Measurements from ENCODE around the gene PTGIR.

PTGIR gene

GRCh38 chr19:46587861-46588260, 37.0 kb downstream of the PTGIR start:
- Histone ChIP-seq H3K4me3 (replicated peaks; ENCODE audit: low read depth, low read length) (no peak overlapping the region), H3K36me3 (ENCODE audit: control insufficient read depth, insufficient read depth, low read length) (no peaks in the 10 kb centered on the region), H3K27me3 (replicated peaks; ENCODE audit: control insufficient read depth, insufficient read depth, low read length) (no peaks in the 10 kb centered on the region)
- DNase-seq (ENCODE audit: extremely low read depth, insufficient read length): no peak
- TF ChIP-seq CTCF (IDR thresholded peaks at IDR 0.05; ENCODE audit: insufficient read depth, low read length, poor library complexity, severe bottlenecking): no peak

DNA sequence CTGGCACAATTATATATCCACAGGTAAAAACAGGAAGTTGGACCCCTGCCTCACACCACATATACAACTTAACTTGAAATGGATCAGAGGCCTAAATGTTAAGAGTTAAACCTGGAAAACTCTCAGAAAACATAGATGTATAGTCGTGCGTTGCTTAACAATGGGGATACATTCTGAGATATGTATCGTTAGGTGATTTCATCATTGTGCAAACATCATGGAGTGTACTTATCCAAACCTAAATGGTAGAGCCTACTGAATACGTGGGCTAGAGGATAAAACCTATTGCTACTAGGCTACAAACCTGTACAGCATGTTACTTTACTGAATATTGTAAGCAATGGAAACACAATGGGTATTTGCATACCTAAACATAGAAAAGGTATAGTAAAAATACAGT, 38.6 kb downstream of the PTGIR start:
- H3K27me3 ChIP-seq (replicated peaks; ENCODE audit: control insufficient read depth, insufficient read depth, low read length): no peaks in the 10 kb centered on the region
- H3K36me3 ChIP-seq (ENCODE audit: control insufficient read depth, insufficient read depth, low read length): no peaks in the 10 kb centered on the region
- no peak overlapping the region for H3K4me3 ChIP-seq (replicated peaks; ENCODE audit: low read depth, low read length)
- no peak for DNase-seq (ENCODE audit: extremely low read depth, insufficient read length)
- no peak for TF ChIP-seq CTCF (IDR thresholded peaks at IDR 0.05; ENCODE audit: insufficient read depth, low read length, poor library complexity, severe bottlenecking)

- no peak for DNase-seq (ENCODE audit: extremely low read depth, insufficient read length)
- Histone ChIP-seq H3K27me3 (replicated peaks; ENCODE audit: control insufficient read depth, insufficient read depth, low read length) (no peaks in the 10 kb centered on the region), H3K4me3 (replicated peaks; ENCODE audit: low read depth, low read length) (no peak overlapping the region)
Measured at GRCh38 chr19:46585539-46585938, 39.4 kb downstream of the PTGIR start.

GRCh38 chr19:46580247-46580646, 44.6 kb downstream of the PTGIR start:
- DNase-seq (ENCODE audit: extremely low read depth, insufficient read length): no peak
- Histone ChIP-seq H3K27me3 (replicated peaks; ENCODE audit: control insufficient read depth, insufficient read depth, low read length) (no peaks in the 10 kb centered on the region), H3K36me3 (ENCODE audit: control insufficient read depth, insufficient read depth, low read length) (no peaks in the 10 kb centered on the region), H3K4me3 (replicated peaks; ENCODE audit: low read depth, low read length) (no peak overlapping the region)
- no peak for TF ChIP-seq CTCF (IDR thresholded peaks at IDR 0.05; ENCODE audit: insufficient read depth, low read length, poor library complexity, severe bottlenecking)

More at GRCh38 chr19:46585539-46585938, 39.4 kb downstream of the PTGIR start:
- TF ChIP-seq CTCF (IDR thresholded peaks at IDR 0.05; ENCODE audit: insufficient read depth, low read length, poor library complexity, severe bottlenecking): no peak
- no peaks in the 10 kb centered on the region for H3K36me3 ChIP-seq (ENCODE audit: control insufficient read depth, insufficient read depth, low read length)

DNA sequence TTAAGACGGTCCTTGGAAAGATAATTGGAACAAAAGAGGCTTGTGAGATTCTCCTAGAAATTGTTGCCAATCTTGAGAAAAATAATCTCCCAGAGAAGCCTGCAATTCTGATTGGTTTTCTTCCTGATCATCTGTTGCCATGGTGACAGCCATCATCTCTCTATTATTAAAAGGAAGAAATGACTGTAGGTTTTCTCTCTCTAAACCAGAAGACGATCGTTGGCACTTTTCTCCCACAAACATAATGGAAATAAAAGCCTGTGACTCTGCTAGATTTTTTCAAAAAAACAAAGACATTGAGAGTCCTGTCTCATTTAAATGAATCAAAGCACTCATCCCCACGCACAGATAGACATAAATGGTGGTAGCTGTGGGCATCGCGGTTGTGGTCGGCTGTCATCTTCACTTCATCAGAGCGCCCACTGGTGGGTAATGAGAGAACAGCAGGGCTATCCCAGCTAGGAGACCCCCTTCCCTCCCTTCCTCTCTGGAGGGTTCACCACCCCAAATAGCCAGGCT, 45.5 kb downstream of the PTGIR start:
- peak; percentile 66 for TF ChIP-seq CTCF (IDR thresholded peaks at IDR 0.05; ENCODE audit: insufficient read depth, low read length, poor library complexity, severe bottlenecking)
- H3K27me3 ChIP-seq (replicated peaks; ENCODE audit: control insufficient read depth, insufficient read depth, low read length): no peaks in the 10 kb centered on the region
- DNase-seq (ENCODE audit: extremely low read depth, insufficient read length): no peak
- no peak overlapping the region for H3K4me3 ChIP-seq (replicated peaks; ENCODE audit: low read depth, low read length)
- H3K36me3 ChIP-seq (ENCODE audit: control insufficient read depth, insufficient read depth, low read length): no peaks in the 10 kb centered on the region

GRCh38 chr19:46578450-46578849, 46.4 kb downstream of the PTGIR start:
- TF ChIP-seq CTCF (IDR thresholded peaks at IDR 0.05; ENCODE audit: insufficient read depth, low read length, poor library complexity, severe bottlenecking): no peak
- Histone ChIP-seq H3K4me3 (replicated peaks; ENCODE audit: low read depth, low read length) (no peak overlapping the region), H3K27me3 (replicated peaks; ENCODE audit: control insufficient read depth, insufficient read depth, low read length) (no peaks in the 10 kb centered on the region), H3K36me3 (ENCODE audit: control insufficient read depth, insufficient read depth, low read length) (no peaks in the 10 kb centered on the region)
- no peak for DNase-seq (ENCODE audit: extremely low read depth, insufficient read length)

All from GM06990 (cell line).